PFSK-1 (cell line): Measurements from ENCODE around the gene BZW2.

ENCODE experiments used
- FOXP2 ChIP-seq: optimal IDR thresholded peaks from 2 replicates; pipeline ENCODE3; 2011; ENCODE audit warnings: borderline replicate concordance, control low read depth, inconsistent platforms; ENCODE audit not compliant: insufficient read depth; ENCODE audit errors: extremely low read length, extremely low read depth
- POLR2AphosphoS5 ChIP-seq: IDR thresholded peaks from 2 replicates; pipeline ENCODE4 v1.6.1; 2012; ENCODE audit warnings: low read depth, mild to moderate bottlenecking, control low read depth, low read length, moderate library complexity
- SIN3A ChIP-seq: IDR thresholded peaks from 2 replicates; pipeline ENCODE4 v1.6.1; 2012; ENCODE audit warnings: mild to moderate bottlenecking, low read length, moderate library complexity, borderline replicate concordance; ENCODE audit not compliant: insufficient read depth
- TAF1 ChIP-seq: IDR thresholded peaks from 2 replicates; pipeline ENCODE4 v1.6.1; 2012; ENCODE audit warnings: low read length, control low read depth, borderline replicate concordance; ENCODE audit not compliant: insufficient read depth
- TF ChIP-seq, protein P1 (sequence below), 2 experiments: IDR thresholded peaks; 2 replicates each; pipeline versions ENCODE4 v1.6.1 to v1.8.0; 2011 to 2012; ENCODE audit warnings: low read depth in 2 of 2, low read length in 2 of 2, control low read depth in 1 of 2, inconsistent platforms in 1 of 2, mild to moderate bottlenecking in 1 of 2, moderate library complexity in 1 of 2; ENCODE audit not compliant: insufficient read depth in 1 of 2

BZW2 gene

DNA sequence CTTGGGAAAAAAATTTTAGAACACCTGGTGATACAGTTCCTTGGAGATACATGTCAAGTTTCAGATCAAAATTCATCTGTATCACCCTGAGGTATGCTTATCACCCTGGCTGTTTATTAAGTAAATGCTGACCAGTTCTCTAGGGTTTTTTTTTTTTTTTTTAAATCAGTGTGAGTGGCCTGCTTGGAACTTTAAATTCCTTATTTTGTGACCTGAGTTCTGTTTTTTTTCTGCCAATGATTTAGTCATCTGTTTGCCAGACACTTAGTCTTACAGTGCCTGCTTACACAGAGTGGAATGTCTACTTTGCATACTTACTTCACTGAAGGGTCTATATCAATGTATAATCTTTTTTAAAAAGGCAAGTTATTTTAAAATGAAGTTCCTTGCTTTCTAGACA is 109.4 kb downstream of the BZW2 start:
- TF ChIP-seq POLR2AphosphoS5 (no peak), TAF1 (no peak), FOXP2 (no peak), SIN3A (no peak)
- TF ChIP-seq, protein P1, sequence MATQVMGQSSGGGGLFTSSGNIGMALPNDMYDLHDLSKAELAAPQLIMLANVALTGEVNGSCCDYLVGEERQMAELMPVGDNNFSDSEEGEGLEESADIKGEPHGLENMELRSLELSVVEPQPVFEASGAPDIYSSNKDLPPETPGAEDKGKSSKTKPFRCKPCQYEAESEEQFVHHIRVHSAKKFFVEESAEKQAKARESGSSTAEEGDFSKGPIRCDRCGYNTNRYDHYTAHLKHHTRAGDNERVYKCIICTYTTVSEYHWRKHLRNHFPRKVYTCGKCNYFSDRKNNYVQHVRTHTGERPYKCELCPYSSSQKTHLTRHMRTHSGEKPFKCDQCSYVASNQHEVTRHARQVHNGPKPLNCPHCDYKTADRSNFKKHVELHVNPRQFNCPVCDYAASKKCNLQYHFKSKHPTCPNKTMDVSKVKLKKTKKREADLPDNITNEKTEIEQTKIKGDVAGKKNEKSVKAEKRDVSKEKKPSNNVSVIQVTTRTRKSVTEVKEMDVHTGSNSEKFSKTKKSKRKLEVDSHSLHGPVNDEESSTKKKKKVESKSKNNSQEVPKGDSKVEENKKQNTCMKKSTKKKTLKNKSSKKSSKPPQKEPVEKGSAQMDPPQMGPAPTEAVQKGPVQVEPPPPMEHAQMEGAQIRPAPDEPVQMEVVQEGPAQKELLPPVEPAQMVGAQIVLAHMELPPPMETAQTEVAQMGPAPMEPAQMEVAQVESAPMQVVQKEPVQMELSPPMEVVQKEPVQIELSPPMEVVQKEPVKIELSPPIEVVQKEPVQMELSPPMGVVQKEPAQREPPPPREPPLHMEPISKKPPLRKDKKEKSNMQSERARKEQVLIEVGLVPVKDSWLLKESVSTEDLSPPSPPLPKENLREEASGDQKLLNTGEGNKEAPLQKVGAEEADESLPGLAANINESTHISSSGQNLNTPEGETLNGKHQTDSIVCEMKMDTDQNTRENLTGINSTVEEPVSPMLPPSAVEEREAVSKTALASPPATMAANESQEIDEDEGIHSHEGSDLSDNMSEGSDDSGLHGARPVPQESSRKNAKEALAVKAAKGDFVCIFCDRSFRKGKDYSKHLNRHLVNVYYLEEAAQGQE (IDR thresholded peaks at IDR 0.05; ENCODE audit: insufficient read depth in 1 of 2, low read depth in 2 of 2, low read length in 2 of 2), result no peak
